ENCODE results near the gene BTBD19.

The BTBD19 gene

DNA sequence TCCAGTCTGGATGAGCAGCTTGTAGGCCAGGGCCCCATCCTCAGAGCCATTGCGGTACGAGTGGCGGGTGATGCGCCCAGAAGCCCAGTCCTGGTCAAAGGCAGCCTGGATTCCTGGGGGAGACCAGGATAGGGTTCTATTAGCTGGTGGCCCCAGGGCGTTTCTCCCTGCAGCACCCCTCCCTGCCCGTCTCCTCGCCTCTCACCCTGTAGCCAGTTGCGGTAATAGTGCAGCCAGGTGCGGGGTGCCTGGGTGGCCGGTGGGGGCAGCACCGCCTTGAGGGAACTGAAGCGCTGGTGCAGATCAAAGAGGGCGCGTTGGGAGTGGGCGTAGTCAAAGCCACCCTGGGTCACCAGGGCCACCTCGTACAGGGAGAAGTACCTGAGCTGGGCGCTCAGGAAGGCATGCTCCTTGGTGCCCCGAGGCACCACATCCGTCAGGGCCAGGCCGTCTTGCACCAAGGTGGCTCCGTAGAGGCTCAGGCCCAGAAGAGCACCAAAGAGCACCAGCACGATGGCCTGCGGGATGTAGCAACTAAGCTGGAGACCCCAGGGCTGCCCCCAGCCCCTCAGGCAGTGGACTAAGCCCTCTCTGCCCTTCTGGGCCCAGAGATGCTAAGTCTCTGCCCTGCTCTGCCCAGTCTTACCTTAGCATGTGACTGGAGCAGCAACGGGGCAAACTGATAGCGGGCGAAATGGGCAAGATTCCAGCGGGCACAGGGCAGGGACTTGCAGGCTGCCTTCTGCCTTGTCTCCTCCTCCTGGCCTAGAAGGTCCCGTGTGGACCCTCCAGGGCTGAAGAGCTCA, 19.1 kb downstream of the BTBD19 start:
- H3K4me3 ChIP-seq (ENCODE audit: control insufficient read depth, low read depth, low read length) = no peak overlapping the region
- DNase-seq (ENCODE audit: low read depth) = no peak
- TF ChIP-seq, protein P1, sequence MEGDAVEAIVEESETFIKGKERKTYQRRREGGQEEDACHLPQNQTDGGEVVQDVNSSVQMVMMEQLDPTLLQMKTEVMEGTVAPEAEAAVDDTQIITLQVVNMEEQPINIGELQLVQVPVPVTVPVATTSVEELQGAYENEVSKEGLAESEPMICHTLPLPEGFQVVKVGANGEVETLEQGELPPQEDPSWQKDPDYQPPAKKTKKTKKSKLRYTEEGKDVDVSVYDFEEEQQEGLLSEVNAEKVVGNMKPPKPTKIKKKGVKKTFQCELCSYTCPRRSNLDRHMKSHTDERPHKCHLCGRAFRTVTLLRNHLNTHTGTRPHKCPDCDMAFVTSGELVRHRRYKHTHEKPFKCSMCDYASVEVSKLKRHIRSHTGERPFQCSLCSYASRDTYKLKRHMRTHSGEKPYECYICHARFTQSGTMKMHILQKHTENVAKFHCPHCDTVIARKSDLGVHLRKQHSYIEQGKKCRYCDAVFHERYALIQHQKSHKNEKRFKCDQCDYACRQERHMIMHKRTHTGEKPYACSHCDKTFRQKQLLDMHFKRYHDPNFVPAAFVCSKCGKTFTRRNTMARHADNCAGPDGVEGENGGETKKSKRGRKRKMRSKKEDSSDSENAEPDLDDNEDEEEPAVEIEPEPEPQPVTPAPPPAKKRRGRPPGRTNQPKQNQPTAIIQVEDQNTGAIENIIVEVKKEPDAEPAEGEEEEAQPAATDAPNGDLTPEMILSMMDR (conservative IDR thresholded peaks at IDR 0.05; ENCODE audit: control insufficient read depth, insufficient read depth, low read depth, low read length) = no peak

DNA sequence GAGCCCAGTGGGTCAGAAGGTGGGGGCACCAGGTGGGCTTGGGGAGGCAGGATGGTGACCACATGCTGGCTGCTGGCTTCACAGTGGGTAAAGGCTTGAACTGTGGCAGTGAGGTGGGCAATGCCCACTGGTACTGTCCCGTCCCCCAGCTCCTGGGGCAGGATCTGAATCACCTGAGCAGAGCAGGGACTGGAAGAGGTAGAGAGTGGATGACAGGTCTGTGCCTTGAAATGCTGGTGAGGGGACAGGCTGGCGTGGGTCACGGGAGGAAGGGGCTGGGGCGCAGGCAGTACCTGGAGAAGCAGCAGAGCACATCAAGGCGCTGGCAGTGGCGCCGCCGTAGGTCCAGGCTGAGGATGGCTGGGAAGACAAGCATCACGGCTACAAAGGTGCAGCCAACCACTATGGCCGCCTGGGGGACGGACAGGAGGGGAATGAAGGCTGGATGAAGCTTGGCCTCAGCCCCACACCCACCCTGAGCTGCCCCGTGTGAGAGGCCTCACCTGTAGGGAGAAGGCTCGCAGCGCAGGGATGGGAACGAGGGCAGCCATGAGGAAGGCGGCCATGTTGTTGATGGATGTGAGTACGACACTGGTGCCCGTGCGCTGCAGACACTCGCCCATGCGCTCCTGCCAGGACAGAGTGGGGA, 19.8 kb downstream of the BTBD19 start:
- TF ChIP-seq, protein P1 (conservative IDR thresholded peaks at IDR 0.05; ENCODE audit: control insufficient read depth, insufficient read depth, low read depth, low read length) = no peak
- DNase-seq (ENCODE audit: low read depth) = no peak
- H3K4me3 ChIP-seq (ENCODE audit: control insufficient read depth, low read depth, low read length) = no peak overlapping the region

- H3K4me3 ChIP-seq (ENCODE audit: control insufficient read depth, low read depth, low read length) = no peak overlapping the region
- TF ChIP-seq, protein P1 (conservative IDR thresholded peaks at IDR 0.05; ENCODE audit: control insufficient read depth, insufficient read depth, low read depth, low read length) = no peak
- no peak for DNase-seq (ENCODE audit: low read depth)
These were observed 20.6 kb downstream of the BTBD19 start for GRCh38 chr1:44828841-44829440.

DNA sequence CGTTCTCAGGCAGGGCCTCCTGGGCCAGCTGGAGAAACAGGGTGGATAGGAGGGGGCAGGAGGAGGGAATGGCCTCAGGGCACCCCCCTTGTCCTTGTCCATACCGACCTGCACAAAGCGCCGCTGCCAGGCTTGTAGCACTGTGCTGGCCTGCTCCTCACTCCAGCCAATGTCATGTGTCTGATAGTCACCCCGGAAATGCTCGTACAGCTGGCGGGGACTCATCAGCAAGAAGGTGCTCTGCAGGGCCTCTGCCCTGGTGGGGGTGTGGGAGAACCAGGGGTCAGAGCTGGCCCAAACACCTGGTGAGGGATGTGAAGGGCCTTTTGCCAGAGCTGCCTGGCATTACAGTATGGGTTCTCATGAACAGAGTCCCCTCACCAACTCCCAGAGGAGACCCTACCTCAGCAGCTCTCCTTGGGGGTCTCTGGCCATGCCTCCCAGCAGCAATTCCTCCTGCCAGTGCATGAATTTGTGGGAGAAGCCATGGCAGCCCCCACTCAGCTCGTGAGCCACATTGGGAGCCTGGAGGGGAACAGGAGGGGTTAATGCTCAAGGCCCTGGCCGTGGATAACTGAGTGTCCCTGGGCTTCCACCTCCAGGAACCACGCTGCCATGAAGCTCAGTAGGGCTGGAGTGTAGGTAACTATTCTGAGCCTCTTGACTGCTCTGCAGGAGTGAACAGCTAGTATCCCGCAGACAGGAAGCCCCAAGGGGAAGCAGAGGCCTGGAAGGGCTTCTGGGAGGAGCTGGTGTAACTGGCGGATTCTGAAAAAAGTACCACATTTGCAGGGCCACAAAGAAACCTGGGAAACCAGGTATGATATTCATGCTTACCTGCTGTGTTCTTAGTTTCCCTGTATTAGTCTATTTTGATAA, 21.4 kb downstream of the BTBD19 start:
- DNase-seq (ENCODE audit: low read depth) = no peak
- H3K4me3 ChIP-seq (ENCODE audit: control insufficient read depth, low read depth, low read length) = no peak overlapping the region
- TF ChIP-seq, protein P1 (conservative IDR thresholded peaks at IDR 0.05; ENCODE audit: control insufficient read depth, insufficient read depth, low read depth, low read length) = no peak

GRCh38 chr1:44830900-44831304, 22.6 kb downstream of the BTBD19 start:
- DNase-seq (ENCODE audit: low read depth) = no peak
- TF ChIP-seq, protein P1 (conservative IDR thresholded peaks at IDR 0.05; ENCODE audit: control insufficient read depth, insufficient read depth, low read depth, low read length) = no peak
- H3K4me3 ChIP-seq (ENCODE audit: control insufficient read depth, low read depth, low read length) = no peak overlapping the region

DNA sequence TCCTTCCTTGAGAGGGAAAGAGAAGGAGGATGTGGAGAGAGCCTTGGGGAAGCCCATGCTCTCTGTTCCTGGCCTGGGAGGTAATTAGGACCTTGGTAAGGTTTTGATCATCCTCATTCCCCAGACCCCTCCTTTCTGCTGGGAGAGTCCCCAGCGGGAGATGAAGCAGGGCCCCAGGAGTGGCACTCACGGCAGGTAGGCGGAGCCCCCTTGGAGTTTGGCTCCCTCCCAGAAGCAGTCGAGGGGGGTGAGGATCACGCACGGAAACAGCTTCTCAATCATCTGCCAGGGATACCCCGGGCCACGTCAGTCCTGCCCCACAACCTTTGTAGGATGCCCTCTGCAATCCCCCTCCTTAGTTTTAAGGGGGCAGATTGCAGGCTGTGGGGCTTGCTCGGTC, 23.2 kb downstream of the BTBD19 start:
- TF ChIP-seq, protein P1 (conservative IDR thresholded peaks at IDR 0.05; ENCODE audit: control insufficient read depth, insufficient read depth, low read depth, low read length) = no peak
- no peak for DNase-seq (ENCODE audit: low read depth)
- H3K4me3 ChIP-seq (ENCODE audit: control insufficient read depth, low read depth, low read length) = no peak overlapping the region
